ENCODE measurements around the gene UNC93B1. TPM values are rescaled to one million over a fixed set of nuclear protein-coding genes. Genes with fewer than 3 reads are reported as not detected.

The UNC93B1 gene
- total RNA-seq, 1 donor from 2014 or later: 121 TPM

GRCh38 chr11:68044145-68044813 is 40.4 kb upstream of the UNC93B1 start:
- Histone ChIP-seq H3K27me3 (ENCODE audit: low read depth) (no peaks in the 10 kb centered on the region), H3K9me3 (no peaks in the 10 kb centered on the region), H3K27ac (no peak overlapping the region), H3K4me3 (no peak overlapping the region), H3K36me3 (peaks cover 83% of the 10 kb centered on the region), H3K4me1 (peaks cover 24% of the 10 kb centered on the region)
- TF ChIP-seq CTCF (IDR thresholded peaks at IDR 0.05): no peak
- peak; percentile 34 for DNase-seq
- intact Hi-C loops (cut with DNase I): no loop called here
- no peak for ATAC-seq

GRCh38 chr11:68043349-68044144 is 39.6 kb upstream of the UNC93B1 start:
- Histone ChIP-seq H3K9me3 (no peaks in the 10 kb centered on the region), H3K27me3 (ENCODE audit: low read depth) (no peaks in the 10 kb centered on the region), H3K4me3 (no peak overlapping the region), H3K36me3 (peaks cover 76% of the 10 kb centered on the region), H3K27ac (no peak overlapping the region), H3K4me1 (peaks cover 30% of the 10 kb centered on the region)
- intact Hi-C loops (cut with DNase I): no loop called here
- no peak for DNase-seq
- no peak for TF ChIP-seq CTCF (IDR thresholded peaks at IDR 0.05)
- no peak for ATAC-seq

DNA sequence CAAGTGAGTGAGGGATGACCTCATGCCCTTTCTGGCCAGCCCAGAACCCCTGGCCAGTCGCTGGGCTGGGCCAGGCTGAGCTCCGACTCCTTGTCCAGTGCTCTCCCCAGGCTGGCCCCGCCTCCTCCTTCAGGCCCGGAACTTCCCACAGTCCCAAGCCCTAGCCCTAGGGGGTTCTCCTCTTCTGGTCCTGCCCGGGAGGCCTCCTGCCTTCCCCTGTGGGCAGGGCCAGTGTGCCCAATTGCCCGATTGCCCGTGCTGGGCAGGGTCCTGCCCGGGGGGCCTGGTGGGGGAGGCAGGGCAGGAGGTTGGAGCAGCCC is 39.1 kb upstream of the UNC93B1 start:
- H3K27me3 ChIP-seq (ENCODE audit: low read depth): no peaks in the 10 kb centered on the region
- H3K36me3 ChIP-seq: peaks cover 70% of the 10 kb centered on the region
- no peak overlapping the region for H3K27ac ChIP-seq
- no peak for TF ChIP-seq CTCF (IDR thresholded peaks at IDR 0.05)
- H3K9me3 ChIP-seq: no peaks in the 10 kb centered on the region
- H3K4me1 ChIP-seq: peaks cover 35% of the 10 kb centered on the region
- DNase-seq (peak; percentile 43), ATAC-seq (no peak)
- intact Hi-C loops (cut with DNase I): no loop called here
- no peak overlapping the region for H3K4me3 ChIP-seq

- no peak for TF ChIP-seq CTCF (IDR thresholded peaks at IDR 0.05)
- no peaks in the 10 kb centered on the region for H3K27me3 ChIP-seq (ENCODE audit: low read depth)
- no peaks in the 10 kb centered on the region for H3K9me3 ChIP-seq
- H3K36me3 ChIP-seq: peaks cover 65% of the 10 kb centered on the region
- H3K27ac ChIP-seq: no peak overlapping the region
- peaks cover 41% of the 10 kb centered on the region for H3K4me1 ChIP-seq
- ATAC-seq (no peak), DNase-seq (no peak)
- no peak overlapping the region for H3K4me3 ChIP-seq
- intact Hi-C loops (cut with DNase I): no loop called here
Measured at GRCh38 chr11:68042219-68043028, 38.5 kb upstream of the UNC93B1 start.

GRCh38 chr11:68041617-68042218 is 37.8 kb upstream of the UNC93B1 start:
- Histone ChIP-seq H3K27ac (peak overlapping the region; percentile 93), H3K4me3 (no peak overlapping the region), H3K4me1 (peaks cover 48% of the 10 kb centered on the region), H3K9me3 (no peaks in the 10 kb centered on the region), H3K27me3 (ENCODE audit: low read depth) (no peaks in the 10 kb centered on the region), H3K36me3 (peaks cover 59% of the 10 kb centered on the region)
- no peak for ATAC-seq
- intact Hi-C loops (cut with DNase I): no loop called here
- peak; percentile 41 for DNase-seq
- no peak for TF ChIP-seq CTCF (IDR thresholded peaks at IDR 0.05)
